Spleen (tissue), 11 donors: ENCODE measurements around the gene AFDN. TPM values are rescaled to one million over a fixed set of nuclear protein-coding genes. Genes with fewer than 3 reads are reported as not detected.

Source experiments
- DNase-seq: peaks from one replicate; pipeline ENCODE4 v3.0.0-alpha.2; 2020
- H3K27ac ChIP-seq, 8 donors: fragments of 200-600 bp; sonication (generic) in 7 of 8; 1 replicate in 4 of 8; 2 replicates in 4 of 8; pipeline versions ENCODE4 v1.5.0 to v1.8.0; 2016 to 2021; ENCODE audit warnings: inconsistent platforms in 4 of 8, mild to moderate bottlenecking in 4 of 8, moderate library complexity in 1 of 8
- H3K27me3 ChIP-seq, 7 donors: fragments of 200-600 bp; sonication (generic) in 6 of 7; replicated peaks in 1 of 7; 1 replicate in 4 of 7; 2 replicates in 3 of 7; pipeline versions ENCODE4 v1.5.0 to v1.8.0; 2016 to 2021; ENCODE audit warnings: inconsistent platforms in 3 of 7, mild to moderate bottlenecking in 1 of 7
- H3K36me3 ChIP-seq, 6 donors: fragments of 200-600 bp; sonication (generic) in 5 of 6; 1 replicate in 4 of 6; 2 replicates in 2 of 6; pipeline versions ENCODE4 v1.5.0 to v1.8.0; 2016 to 2021; ENCODE audit warnings: inconsistent platforms in 2 of 6
- H3K4me1 ChIP-seq, 6 donors: fragments of 200-600 bp; sonication (generic) in 5 of 6; 1 replicate in 3 of 6; 2 replicates in 3 of 6; pipeline versions ENCODE4 v1.5.0 to v1.8.0; 2016 to 2021; ENCODE audit warnings: inconsistent platforms in 3 of 6
- H3K4me3 ChIP-seq, 8 donors: fragments of 200-600 bp; sonication (generic) in 7 of 8; 1 replicate in 4 of 8; 2 replicates in 4 of 8; pipeline versions ENCODE4 v1.5.0 to v1.8.0; 2016 to 2021; ENCODE audit warnings: inconsistent platforms in 4 of 8, mild to moderate bottlenecking in 4 of 8, moderate library complexity in 2 of 8
- H3K9me3 ChIP-seq, 8 donors: fragments of 200-600 bp; sonication (generic) in 7 of 8; 1 replicate in 4 of 8; 2 replicates in 4 of 8; pipeline versions ENCODE4 v1.5.0 to v1.8.0; 2016 to 2021; ENCODE audit warnings: inconsistent platforms in 4 of 8
- POLR2A ChIP-seq, 3 donors: fragments of 450-650 bp; IDR thresholded peaks; one replicate each; pipeline ENCODE4 v1.5.1; 2017; ENCODE audit warnings: antibody characterized with exemption in 3 of 3, mild to moderate bottlenecking in 1 of 3
- POLR2AphosphoS5 ChIP-seq, 3 donors: sonication (generic); formaldehyde crosslinking; IDR thresholded peaks; one replicate each; pipeline ENCODE4 v1.5.1; 2017; ENCODE audit warnings: antibody characterized with exemption in 3 of 3
- WGBS, 5 donors: extraction: QIAGEN DNeasy Blood & Tissue Kit in 3 of 5; methylation state at CpG; one replicate each; pipeline versions ENCODE4 v1.1.5 to v1.1.7; 2013 to 2018; 5-methylcytosine and 5-hydroxymethylcytosine counted together
- intact Hi-C: fragments of 100-400 bp; cut with DNase I; formaldehyde crosslinking; loops from one replicate; pipeline ENCODE4 v1.15.0; 2023; ENCODE audit warnings: low total_unique reads
- polyA plus RNA-seq, 3 donors: library from polyadenylated mRNA; stranded (reverse); fragments of 200-250 nt; gene quantifications; one replicate each; pipeline ENCODE4 v1.2.1, GENCODE V29; 2013
- total RNA-seq, 7 donors: library from RNA; depleted of rRNA in 3 of 7; stranded (reverse); fragments of >200 nt in 3 of 7; fragmentation: NEBNext Ultra II Directional in 4 of 7; extraction: Animal tissue kit (Norgen Biotek cat#: 25700) in 4 of 7; gene quantifications; one replicate each; pipeline versions ENCODE4 v1.1.0 to v1.2.1, GENCODE V29; 2016 to 2021
- TF ChIP-seq, protein P1 (sequence below), 11 experiments: fragments of 200-600 bp in 7 of 11; fragments of 450-650 bp in 4 of 11; sonication (generic) in 4 of 11; IDR thresholded peaks in 8 of 11; conservative IDR thresholded peaks in 3 of 11; 1 replicate in 7 of 11; 2 replicates in 4 of 11; pipeline versions ENCODE4 v1.4.0 to v1.8.0; 2016 to 2021; ENCODE audit warnings: antibody characterized with exemption in 11 of 11, inconsistent platforms in 4 of 11, mild to moderate bottlenecking in 1 of 11
- donor health status: healthy with polysubstance abuse.
- donor health status: DM: no; HTN: no; CAD: no; lungs with moderate emphysema.
- donor health status: DM: no; HTN: no; CAD: no.
- donor health status: Bipolar disorder and iron deficiency.
- donor health status: healthy.
- donor health status: DM: no; HTN: no; CAD: no.
- donor health status: DM: yes; HTN: yes; CAD: no.

The AFDN gene
- total and polyA plus RNA-seq, 10 donors: 7.4 to 148 (median 102) TPM

DNA sequence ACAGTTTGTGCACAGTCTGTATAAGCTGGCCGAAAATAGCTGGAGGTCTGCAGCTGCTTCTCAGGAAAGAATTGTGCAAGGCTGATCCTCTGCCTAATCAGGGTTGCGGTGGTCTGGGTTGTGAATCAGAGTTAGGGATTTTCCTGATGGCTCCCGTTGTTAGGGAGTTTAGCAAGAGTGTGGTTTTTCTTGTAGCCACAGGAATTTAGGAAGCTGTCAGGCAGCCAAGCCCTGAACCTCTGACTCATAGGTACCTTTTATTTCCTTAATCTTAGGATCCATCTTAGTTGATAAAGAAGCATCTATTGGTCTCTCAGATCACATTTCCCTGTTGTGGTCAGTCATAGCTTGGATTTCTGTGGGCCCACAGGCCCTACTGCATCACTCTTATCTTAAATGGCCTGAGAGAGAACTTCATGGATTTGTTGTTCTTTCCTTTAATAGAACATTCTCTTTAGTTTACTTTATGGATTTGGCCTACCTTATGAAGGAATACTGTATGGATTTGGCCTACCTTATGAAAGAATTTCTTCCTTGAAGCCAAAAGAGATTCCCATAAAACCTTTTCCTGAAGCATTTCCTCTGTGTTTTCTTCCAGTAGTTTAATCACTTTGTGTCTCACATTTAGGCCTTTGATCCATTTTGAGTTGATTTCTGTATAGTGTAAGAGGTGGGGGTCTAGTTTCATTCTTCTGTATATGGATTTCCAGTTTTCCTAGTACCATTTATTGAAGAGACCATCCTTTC is 181.1 kb downstream of the AFDN start:
- H3K36me3 ChIP-seq: no peaks in the 10 kb centered on the region
- TF ChIP-seq, protein P1, sequence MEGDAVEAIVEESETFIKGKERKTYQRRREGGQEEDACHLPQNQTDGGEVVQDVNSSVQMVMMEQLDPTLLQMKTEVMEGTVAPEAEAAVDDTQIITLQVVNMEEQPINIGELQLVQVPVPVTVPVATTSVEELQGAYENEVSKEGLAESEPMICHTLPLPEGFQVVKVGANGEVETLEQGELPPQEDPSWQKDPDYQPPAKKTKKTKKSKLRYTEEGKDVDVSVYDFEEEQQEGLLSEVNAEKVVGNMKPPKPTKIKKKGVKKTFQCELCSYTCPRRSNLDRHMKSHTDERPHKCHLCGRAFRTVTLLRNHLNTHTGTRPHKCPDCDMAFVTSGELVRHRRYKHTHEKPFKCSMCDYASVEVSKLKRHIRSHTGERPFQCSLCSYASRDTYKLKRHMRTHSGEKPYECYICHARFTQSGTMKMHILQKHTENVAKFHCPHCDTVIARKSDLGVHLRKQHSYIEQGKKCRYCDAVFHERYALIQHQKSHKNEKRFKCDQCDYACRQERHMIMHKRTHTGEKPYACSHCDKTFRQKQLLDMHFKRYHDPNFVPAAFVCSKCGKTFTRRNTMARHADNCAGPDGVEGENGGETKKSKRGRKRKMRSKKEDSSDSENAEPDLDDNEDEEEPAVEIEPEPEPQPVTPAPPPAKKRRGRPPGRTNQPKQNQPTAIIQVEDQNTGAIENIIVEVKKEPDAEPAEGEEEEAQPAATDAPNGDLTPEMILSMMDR (IDR thresholded peaks at IDR 0.05 in 8 of 11, conservative IDR thresholded peaks at IDR 0.05 in 3 of 11): no peak
- no peak for TF ChIP-seq POLR2AphosphoS5 (IDR thresholded peaks at IDR 0.05)
- no peak for TF ChIP-seq POLR2A (IDR thresholded peaks at IDR 0.05)
- DNase-seq: no peak
- H3K27me3 ChIP-seq: no peaks in the 10 kb centered on the region
- intact Hi-C loops: no loop called here
- no peak overlapping the region for H3K4me3 ChIP-seq
- 19 to 39% (median 23%) methylated on average over 3 of the region's 3 CpGs for WGBS, 5 donors
- H3K27ac ChIP-seq: peak overlapping the region in 1 of 8 donors; percentile 12
- peaks cover 2 to 45% (median 33%) of the 10 kb centered on the region in 8 donors for H3K9me3 ChIP-seq
- H3K4me1 ChIP-seq: no peaks in the 10 kb centered on the region

DNA sequence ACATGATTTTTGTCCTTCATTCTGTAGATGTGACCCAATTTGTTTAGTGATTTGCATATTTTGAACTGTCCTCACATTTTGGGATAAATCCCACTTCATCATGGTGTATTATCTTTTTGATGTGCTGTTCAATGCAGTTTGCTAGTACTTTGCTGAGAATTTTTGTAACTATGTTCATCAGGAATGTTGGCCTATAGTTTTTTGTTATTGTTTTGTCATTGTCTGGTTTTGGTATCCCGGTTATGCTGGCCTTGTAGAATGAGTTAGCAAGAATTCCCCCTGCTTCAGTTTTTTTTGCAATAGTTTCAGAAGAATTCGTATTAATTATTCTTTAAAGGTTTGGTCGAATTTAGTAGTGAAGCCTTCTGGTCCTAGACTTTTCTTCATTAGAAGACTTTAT is 182.6 kb downstream of the AFDN start:
- intact Hi-C loops: no loop called here
- no peaks in the 10 kb centered on the region for H3K4me1 ChIP-seq
- peaks cover 2 to 49% (median 34%) of the 10 kb centered on the region in 8 donors for H3K9me3 ChIP-seq
- TF ChIP-seq, protein P1 (IDR thresholded peaks at IDR 0.05 in 8 of 11, conservative IDR thresholded peaks at IDR 0.05 in 3 of 11): no peak
- TF ChIP-seq POLR2A (IDR thresholded peaks at IDR 0.05) (no peak), POLR2AphosphoS5 (IDR thresholded peaks at IDR 0.05) (no peak)
- H3K27me3 ChIP-seq: no peaks in the 10 kb centered on the region
- no peak overlapping the region for H3K27ac ChIP-seq
- no peak overlapping the region for H3K4me3 ChIP-seq
- WGBS, 5 donors: 80 to 92% (median 89%) methylated on average over 3 of the region's 3 CpGs
- H3K36me3 ChIP-seq: no peaks in the 10 kb centered on the region
- DNase-seq: no peak

DNA sequence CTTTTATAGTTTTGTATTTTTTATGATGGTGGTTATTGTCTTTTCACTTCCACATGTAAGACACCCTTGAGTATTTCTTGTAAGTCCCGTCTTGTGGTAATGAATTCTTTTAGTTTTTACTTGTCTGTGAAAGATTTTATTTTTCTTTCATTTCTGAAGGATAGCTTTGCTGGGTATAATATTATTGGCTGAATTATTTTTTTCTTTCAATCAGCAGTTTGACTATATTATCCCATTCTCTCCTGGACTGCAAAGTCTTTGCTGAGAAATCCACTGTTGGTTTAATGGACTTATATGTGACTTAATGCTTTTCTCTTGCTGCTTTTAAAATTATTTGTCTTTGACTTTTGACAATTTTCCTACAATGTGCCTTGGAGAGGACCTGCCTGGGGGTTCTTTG is 184.6 kb downstream of the AFDN start:
- H3K36me3 ChIP-seq: no peaks in the 10 kb centered on the region
- 87 to 100% (median 92%) methylated on average over 1 of the region's 1 CpG for WGBS, 5 donors
- H3K4me3 ChIP-seq: no peak overlapping the region
- intact Hi-C loops: no loop called here
- H3K9me3 ChIP-seq: peaks cover 2 to 49% (median 34%) of the 10 kb centered on the region in 8 donors
- no peaks in the 10 kb centered on the region for H3K4me1 ChIP-seq
- TF ChIP-seq POLR2A (IDR thresholded peaks at IDR 0.05) (no peak), POLR2AphosphoS5 (IDR thresholded peaks at IDR 0.05) (no peak)
- TF ChIP-seq, protein P1 (IDR thresholded peaks at IDR 0.05 in 8 of 11, conservative IDR thresholded peaks at IDR 0.05 in 3 of 11): no peak
- H3K27me3 ChIP-seq: no peaks in the 10 kb centered on the region
- DNase-seq: no peak
- no peak overlapping the region for H3K27ac ChIP-seq

DNA sequence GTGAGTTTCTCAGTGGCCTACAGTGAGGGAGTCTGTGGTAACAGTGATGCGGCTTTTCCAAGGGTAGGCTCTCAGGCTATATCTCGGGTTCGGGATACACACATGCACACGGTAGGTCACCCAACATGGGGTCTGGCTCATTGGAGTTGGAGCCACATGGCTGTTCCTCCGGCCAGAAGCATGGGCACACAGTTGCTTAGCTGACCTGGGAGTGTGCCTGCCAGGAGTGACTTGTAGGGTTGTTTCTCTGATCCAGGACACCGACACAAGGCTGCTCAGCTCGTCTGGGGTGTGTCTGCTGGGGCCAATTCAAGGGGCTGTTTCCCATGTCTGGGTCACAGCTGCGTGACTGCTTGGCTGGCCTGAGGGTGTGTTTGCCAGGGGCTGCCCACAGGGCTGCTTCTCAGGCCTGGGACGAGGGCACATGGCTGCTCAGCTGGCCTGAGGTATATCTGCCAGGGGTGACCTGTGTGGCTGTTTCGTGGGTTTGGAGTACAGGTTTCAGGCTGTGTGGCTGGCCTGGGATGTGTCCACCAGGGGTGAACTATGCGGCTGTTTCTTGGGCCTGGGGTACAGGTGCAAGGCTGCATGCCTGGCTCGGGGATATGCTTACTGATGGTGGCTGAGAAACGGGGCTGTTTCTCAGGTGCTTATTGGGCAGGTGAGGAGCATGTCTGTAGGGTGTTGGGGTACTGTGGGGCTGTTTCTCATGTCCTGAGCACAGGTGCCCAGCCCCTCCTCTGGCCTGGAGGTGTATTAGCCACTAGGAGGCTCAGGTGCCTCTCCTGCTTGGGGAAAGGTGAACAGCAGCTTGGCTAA is 185.9 kb downstream of the AFDN start:
- H3K27ac ChIP-seq: no peak overlapping the region
- intact Hi-C loops: no loop called here

More for the DNA sequence above, 185.9 kb downstream of the AFDN start:
- Histone ChIP-seq H3K4me3 (no peak overlapping the region), H3K4me1 (no peaks in the 10 kb centered on the region), H3K36me3 (no peaks in the 10 kb centered on the region), H3K9me3 (peaks cover 2 to 49% (median 34%) of the 10 kb centered on the region in 8 donors), H3K27me3 (no peaks in the 10 kb centered on the region)
- no peak for TF ChIP-seq POLR2AphosphoS5 (IDR thresholded peaks at IDR 0.05)
- TF ChIP-seq, protein P1 (IDR thresholded peaks at IDR 0.05 in 8 of 11, conservative IDR thresholded peaks at IDR 0.05 in 3 of 11): no peak
- TF ChIP-seq POLR2A (IDR thresholded peaks at IDR 0.05): no peak
- DNase-seq: no peak
- 68 to 91% (median 82%) methylated on average over 11 to 13 of the region's 13 CpGs for WGBS, 5 donors
